ENCODE results near the gene BRMS1L. TPM values are rescaled to one million over a fixed set of nuclear protein-coding genes. Genes with fewer than 3 reads are reported as not detected.

The BRMS1L gene
- total and polyA plus RNA-seq, 9 donors, result 4.0 to 13.3 (median 9.8) TPM

DNA sequence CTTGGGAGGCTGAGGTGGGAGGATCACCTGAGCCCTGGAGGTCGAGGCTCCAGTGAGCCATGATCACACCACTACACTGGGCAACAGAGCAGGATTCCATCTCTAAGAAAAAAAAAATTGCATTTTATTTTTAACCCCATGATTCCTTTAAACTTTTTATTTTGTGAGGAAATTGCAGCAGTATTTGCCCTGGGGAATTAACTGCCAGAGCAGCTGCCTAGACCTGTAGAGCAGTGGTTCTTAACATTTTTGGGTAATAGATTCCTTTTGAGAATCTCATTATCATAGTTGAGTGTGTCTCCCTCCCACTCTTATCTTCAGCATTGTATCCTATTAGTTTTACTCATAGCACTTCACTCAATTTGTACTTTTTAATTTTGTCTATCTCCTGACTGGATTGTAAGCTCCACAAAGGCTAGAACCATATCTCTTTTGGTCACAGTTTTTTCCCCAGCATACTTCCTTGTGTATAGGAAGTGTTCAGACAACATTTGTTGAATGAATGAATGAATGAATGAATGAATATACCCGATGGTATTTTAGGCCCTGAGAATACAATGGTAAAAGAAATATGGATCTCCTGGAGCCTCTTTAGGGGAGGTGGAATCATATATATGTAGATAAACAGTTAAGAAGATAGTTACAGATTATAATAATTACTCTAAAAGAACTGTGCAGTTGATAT lies 40.6 kb downstream of the BRMS1L start:
- intact Hi-C loops (cut with DNase I), result no loop called here

DNA sequence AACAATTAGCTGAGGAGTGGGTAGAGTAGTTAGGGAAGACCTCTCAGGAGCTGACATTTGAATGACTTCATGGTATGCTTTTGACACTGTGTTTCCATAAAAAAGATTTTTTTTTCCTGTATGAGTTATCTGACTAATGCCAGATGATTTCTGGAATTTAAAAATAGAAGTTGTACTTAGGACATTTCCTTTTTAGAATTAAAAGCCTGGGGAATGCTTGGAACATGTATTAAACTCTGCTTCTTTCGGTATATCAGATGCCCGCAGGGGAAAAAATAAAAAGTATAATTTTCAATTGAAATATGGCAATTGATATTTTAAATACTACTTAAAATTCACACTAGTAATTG lies 41.1 kb downstream of the BRMS1L start:
- no peak overlapping the region for H3K27ac ChIP-seq
- no peak overlapping the region for H3K4me3 ChIP-seq

More for the DNA sequence above, 40.6 kb downstream of the BRMS1L start:
- Histone ChIP-seq H3K4me3 (no peak overlapping the region), H3K36me3 (no peaks in the 10 kb centered on the region), H3K27ac (no peak overlapping the region), H3K27me3 (no peaks in the 10 kb centered on the region), H3K4me1 (ENCODE audit: insufficient read depth) (no peaks in the 10 kb centered on the region), H3K9me3 (no peaks in the 10 kb centered on the region)
- no peak for TF ChIP-seq EP300 (IDR thresholded peaks at IDR 0.05)
- no peak for TF ChIP-seq POLR2A (IDR thresholded peaks at IDR 0.05)
- TF ChIP-seq, protein P1, sequence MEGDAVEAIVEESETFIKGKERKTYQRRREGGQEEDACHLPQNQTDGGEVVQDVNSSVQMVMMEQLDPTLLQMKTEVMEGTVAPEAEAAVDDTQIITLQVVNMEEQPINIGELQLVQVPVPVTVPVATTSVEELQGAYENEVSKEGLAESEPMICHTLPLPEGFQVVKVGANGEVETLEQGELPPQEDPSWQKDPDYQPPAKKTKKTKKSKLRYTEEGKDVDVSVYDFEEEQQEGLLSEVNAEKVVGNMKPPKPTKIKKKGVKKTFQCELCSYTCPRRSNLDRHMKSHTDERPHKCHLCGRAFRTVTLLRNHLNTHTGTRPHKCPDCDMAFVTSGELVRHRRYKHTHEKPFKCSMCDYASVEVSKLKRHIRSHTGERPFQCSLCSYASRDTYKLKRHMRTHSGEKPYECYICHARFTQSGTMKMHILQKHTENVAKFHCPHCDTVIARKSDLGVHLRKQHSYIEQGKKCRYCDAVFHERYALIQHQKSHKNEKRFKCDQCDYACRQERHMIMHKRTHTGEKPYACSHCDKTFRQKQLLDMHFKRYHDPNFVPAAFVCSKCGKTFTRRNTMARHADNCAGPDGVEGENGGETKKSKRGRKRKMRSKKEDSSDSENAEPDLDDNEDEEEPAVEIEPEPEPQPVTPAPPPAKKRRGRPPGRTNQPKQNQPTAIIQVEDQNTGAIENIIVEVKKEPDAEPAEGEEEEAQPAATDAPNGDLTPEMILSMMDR (IDR thresholded peaks at IDR 0.05), result no peak
- 76 to 81% (median 79%) methylated on average over 2 of the region's 2 CpGs for WGBS, 3 donors
- DNase-seq, result no peak

DNA sequence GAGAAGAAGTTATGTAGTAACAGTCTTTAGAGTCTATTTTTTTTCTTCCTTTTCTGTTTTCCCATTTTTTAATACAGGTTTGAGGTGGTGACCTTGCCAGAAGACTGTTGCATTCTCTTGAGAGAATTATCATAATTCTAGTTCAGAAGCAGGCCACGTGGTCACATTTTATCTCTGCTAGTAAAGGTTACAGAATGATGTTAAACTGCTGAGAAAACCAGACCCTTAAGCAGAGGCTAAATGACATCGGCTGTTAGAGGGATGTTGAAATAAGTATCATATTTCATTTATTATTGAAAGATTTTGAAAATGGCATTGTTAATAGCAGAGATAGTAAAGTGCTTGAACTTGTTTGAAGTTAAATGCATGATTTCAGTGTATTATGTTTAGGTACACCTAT lies 49.2 kb downstream of the BRMS1L start:
- Histone ChIP-seq H3K36me3 (no peaks in the 10 kb centered on the region), H3K4me1 (ENCODE audit: insufficient read depth) (peaks cover 3% of the 10 kb centered on the region), H3K27ac (no peak overlapping the region), H3K27me3 (no peaks in the 10 kb centered on the region), H3K4me3 (no peak overlapping the region), H3K9me3 (no peaks in the 10 kb centered on the region)
- intact Hi-C loops (cut with DNase I), result no loop called here
- DNase-seq, result no peak
- 8 to 24% (median 10%) methylated on average over 2 of the region's 2 CpGs for WGBS, 3 donors
- TF ChIP-seq EP300 (IDR thresholded peaks at IDR 0.05) (no peak), POLR2A (IDR thresholded peaks at IDR 0.05) (no peak)
- TF ChIP-seq, protein P1 (IDR thresholded peaks at IDR 0.05), result no peak

More for the DNA sequence above, 41.1 kb downstream of the BRMS1L start:
- DNase-seq, result no peak
- 55 to 76% (median 62%) methylated on average over 2 of the region's 2 CpGs for WGBS, 3 donors
- no peaks in the 10 kb centered on the region for H3K9me3 ChIP-seq
- intact Hi-C loops (cut with DNase I), result no loop called here
- no peak for TF ChIP-seq EP300 (IDR thresholded peaks at IDR 0.05)
- TF ChIP-seq, protein P1 (IDR thresholded peaks at IDR 0.05), result no peak
- no peak for TF ChIP-seq POLR2A (IDR thresholded peaks at IDR 0.05)
- no peaks in the 10 kb centered on the region for H3K27me3 ChIP-seq
- H3K36me3 ChIP-seq, result no peaks in the 10 kb centered on the region
- H3K4me1 ChIP-seq (ENCODE audit: insufficient read depth), result no peaks in the 10 kb centered on the region

DNA sequence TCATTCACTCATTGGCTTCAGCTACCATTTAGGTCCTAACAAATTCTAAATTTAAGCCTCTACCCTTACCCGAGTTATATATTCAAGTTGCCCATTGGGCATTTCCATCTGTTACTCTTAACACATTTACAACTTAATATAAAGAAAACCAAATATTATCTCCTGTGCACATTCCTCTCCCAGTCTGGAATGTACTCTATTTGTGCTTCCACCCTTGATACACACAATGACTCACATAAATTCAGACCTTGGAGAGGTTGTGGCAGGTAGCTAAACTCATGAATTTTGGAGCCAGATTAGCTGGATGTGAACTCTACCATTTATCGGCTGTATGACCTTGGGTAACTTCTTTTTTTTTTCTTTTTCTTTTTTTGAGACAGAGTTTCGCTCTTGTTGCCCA lies 51.1 kb downstream of the BRMS1L start:
- Histone ChIP-seq H3K4me1 (ENCODE audit: insufficient read depth) (peaks cover 3% of the 10 kb centered on the region), H3K27me3 (no peaks in the 10 kb centered on the region), H3K27ac (no peak overlapping the region), H3K4me3 (no peak overlapping the region), H3K9me3 (no peaks in the 10 kb centered on the region), H3K36me3 (no peaks in the 10 kb centered on the region)
- intact Hi-C loops (cut with DNase I), result no loop called here
- WGBS, 3 donors, result 62 to 66% (median 62%) methylated on average over 3 of the region's 3 CpGs
- no peak for DNase-seq
- TF ChIP-seq EP300 (IDR thresholded peaks at IDR 0.05) (no peak), POLR2A (IDR thresholded peaks at IDR 0.05) (no peak)
- TF ChIP-seq, protein P1 (IDR thresholded peaks at IDR 0.05), result no peak
